CD4-positive, CD25-positive, alpha-beta regulatory T cell (primary cell): ENCODE results near the gene NR3C1. TPM values are rescaled to one million over a fixed set of nuclear protein-coding genes. Genes with fewer than 3 reads are reported as not detected.

Experiments
- ATAC-seq, 2 donors: fragments of 150-1000 bp; cut with Tn5 transposase; one replicate each; pipeline ENCODE4 v1.10.0; 2021; ENCODE audit warnings: low read depth in 2 of 2, moderate number of reproducible peaks in 2 of 2, moderate library complexity in 1 of 2
- DNase-seq, 3 donors: peaks; one replicate each; pipeline versions ENCODE4 v3.0.0 to v3.0.0-alpha.2; 2012 to 2022; ENCODE audit warnings: mixed read lengths in 1 of 3
- H3K27ac ChIP-seq: one replicate; pipeline ENCODE4 v1.7.0; 2013; ENCODE audit warnings: mild to moderate bottlenecking, low read length; ENCODE audit not compliant: insufficient read depth, poor library complexity, severe bottlenecking
- H3K27me3 ChIP-seq: one replicate; pipeline ENCODE4 v1.7.0; 2013; ENCODE audit warnings: low read length; ENCODE audit not compliant: control insufficient read depth, insufficient read depth
- H3K36me3 ChIP-seq: one replicate; pipeline ENCODE4 v1.7.0; 2013; ENCODE audit warnings: mild to moderate bottlenecking, low read length, moderate library complexity; ENCODE audit not compliant: control insufficient read depth, insufficient read depth
- H3K4me1 ChIP-seq: 2 replicates; pipeline ENCODE4 v1.7.0; 2013; ENCODE audit warnings: mild to moderate bottlenecking, low read length; ENCODE audit not compliant: insufficient read depth, control insufficient read depth, poor library complexity, severe bottlenecking
- H3K4me3 ChIP-seq: one replicate; pipeline ENCODE4 v1.7.0; 2013; ENCODE audit warnings: low read depth, mild to moderate bottlenecking, low read length, moderate library complexity
- H3K9me3 ChIP-seq, 2 experiments: 1 replicate in 1 of 2; 2 replicates in 1 of 2; pipeline ENCODE4 v1.7.0; 2013; ENCODE audit warnings: low read length in 2 of 2, mild to moderate bottlenecking in 1 of 2, moderate library complexity in 1 of 2; ENCODE audit not compliant: control insufficient read depth in 2 of 2
- H3K27ac Mint-ChIP-seq, 3 donors: one replicate each; pipeline ENCODE4 v1.8.0; 2020 to 2022; ENCODE audit warnings: mild to moderate bottlenecking in 3 of 3, mixed read lengths in 3 of 3, moderate library complexity in 2 of 3
- H3K27me3 Mint-ChIP-seq: one replicate; pipeline ENCODE4 v1.8.0; 2022; ENCODE audit warnings: mild to moderate bottlenecking, mixed read lengths
- H3K36me3 Mint-ChIP-seq: one replicate; pipeline ENCODE4 v1.8.0; 2020; ENCODE audit warnings: mixed read lengths
- H3K4me1 Mint-ChIP-seq, 4 donors: one replicate each; pipeline ENCODE4 v1.8.0; 2020 to 2022; ENCODE audit warnings: mixed read lengths in 4 of 4, mild to moderate bottlenecking in 1 of 4
- H3K4me3 Mint-ChIP-seq, 4 donors: one replicate each; pipeline ENCODE4 v1.8.0; 2020 to 2022; ENCODE audit warnings: mild to moderate bottlenecking in 4 of 4, mixed read lengths in 4 of 4, moderate library complexity in 3 of 4
- H3K9me3 Mint-ChIP-seq, 7 donors: one replicate each; pipeline ENCODE4 v1.8.0; 2020 to 2022; ENCODE audit warnings: mixed read lengths in 7 of 7, mild to moderate bottlenecking in 3 of 7, moderate library complexity in 2 of 7
- polyA plus RNA-seq, 4 donors: library from polyadenylated mRNA; unstranded; fragments of 300-500 nt; fragmentation: Illumina TruSeq; gene quantifications; one replicate each; pipeline ENCODE4 v1.2.3, GENCODE V29; 2021
- total RNA-seq: library from RNA; stranded (reverse); gene quantifications from one replicate; pipeline ENCODE4 v1.2.3, GENCODE V29; 2022

Gene NR3C1
- total and polyA plus RNA-seq, 5 donors from 2014 or later: 62.5 to 154 (median 75.1) TPM

DNA sequence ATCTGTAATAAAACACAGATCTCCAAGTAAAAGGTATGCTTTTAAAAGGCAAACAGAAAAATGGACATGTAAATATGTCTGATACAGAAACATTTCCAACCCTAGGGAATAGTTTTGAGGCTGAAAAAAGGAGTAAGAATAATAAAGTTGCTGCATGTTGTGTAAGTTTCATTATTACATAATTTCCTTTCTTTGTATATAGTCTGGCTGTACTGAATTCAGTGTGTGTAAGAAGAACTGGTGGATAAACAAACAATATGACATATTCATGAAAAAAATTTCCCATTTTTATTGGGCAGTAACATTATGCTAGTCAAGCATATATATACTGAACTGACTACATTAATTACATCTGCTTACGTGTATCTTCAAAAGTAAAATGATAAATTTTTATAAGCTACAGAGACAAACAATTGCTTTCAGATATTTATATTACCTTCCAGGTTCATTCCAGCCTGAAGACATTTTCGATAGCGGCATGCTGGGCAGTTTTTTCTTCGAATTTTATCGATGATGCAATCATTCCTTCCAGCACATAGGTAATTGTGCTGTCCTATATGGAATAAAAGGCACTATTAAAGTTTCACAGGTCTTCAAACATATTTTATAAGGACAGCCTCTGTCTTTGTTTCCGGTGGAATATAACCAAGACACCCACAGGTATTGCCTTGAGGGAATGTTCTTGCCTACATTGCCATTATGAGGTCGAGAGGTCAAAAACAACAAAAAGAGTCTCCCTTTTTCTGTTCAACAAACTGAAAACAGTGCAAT is 93.6 kb downstream of the NR3C1 start:
- H3K9me3 ChIP-seq: no peaks in the 10 kb centered on the region
- no peaks in the 10 kb centered on the region for H3K4me1 ChIP-seq
- H3K4me3 ChIP-seq: no peak overlapping the region
- H3K27ac ChIP-seq: no peak overlapping the region
- Mint-ChIP-seq H3K27ac (no peak overlapping the region), H3K4me1 (peaks cover 19 to 29% (median 27%) of the 10 kb centered on the region in 4 donors), H3K4me3 (no peak overlapping the region), H3K9me3 (peaks cover 0 to 6% (median 1%) of the 10 kb centered on the region in 7 donors), H3K36me3 (peaks cover 65% of the 10 kb centered on the region), H3K27me3 (no peaks in the 10 kb centered on the region)
- no peaks in the 10 kb centered on the region for H3K27me3 ChIP-seq
- peaks cover 82% of the 10 kb centered on the region for H3K36me3 ChIP-seq
- ATAC-seq (no peak), DNase-seq (no peak)

DNA sequence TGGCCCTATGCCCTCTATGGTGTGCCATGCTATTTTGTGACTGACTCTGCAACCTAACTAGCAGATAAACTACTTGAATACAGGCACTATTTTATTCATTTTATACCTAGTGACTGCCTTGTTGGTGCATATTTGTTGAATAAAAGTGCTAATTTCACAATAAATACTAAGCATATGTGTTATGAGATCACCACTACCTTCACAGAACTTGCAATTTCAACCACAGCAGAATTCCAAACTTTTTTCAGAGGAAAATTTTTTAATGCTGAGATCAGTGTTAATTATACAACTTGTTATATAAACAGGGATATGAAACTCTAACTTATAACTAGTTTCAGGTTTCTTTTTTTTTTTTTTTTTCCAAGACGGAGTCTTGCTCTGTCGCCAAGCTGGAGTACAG is 94.8 kb downstream of the NR3C1 start:
- Histone ChIP-seq H3K27me3 (no peaks in the 10 kb centered on the region), H3K36me3 (peaks cover 83% of the 10 kb centered on the region), H3K4me1 (no peaks in the 10 kb centered on the region), H3K4me3 (no peak overlapping the region), H3K9me3 (no peaks in the 10 kb centered on the region), H3K27ac (no peak overlapping the region)
- DNase-seq (no peak), ATAC-seq (no peak)
- Mint-ChIP-seq H3K27ac (no peak overlapping the region), H3K27me3 (no peaks in the 10 kb centered on the region), H3K4me1 (peaks cover 21 to 32% (median 29%) of the 10 kb centered on the region in 4 donors), H3K4me3 (no peak overlapping the region), H3K9me3 (peaks cover 0 to 6% (median 1%) of the 10 kb centered on the region in 7 donors), H3K36me3 (peaks cover 64% of the 10 kb centered on the region)

DNA sequence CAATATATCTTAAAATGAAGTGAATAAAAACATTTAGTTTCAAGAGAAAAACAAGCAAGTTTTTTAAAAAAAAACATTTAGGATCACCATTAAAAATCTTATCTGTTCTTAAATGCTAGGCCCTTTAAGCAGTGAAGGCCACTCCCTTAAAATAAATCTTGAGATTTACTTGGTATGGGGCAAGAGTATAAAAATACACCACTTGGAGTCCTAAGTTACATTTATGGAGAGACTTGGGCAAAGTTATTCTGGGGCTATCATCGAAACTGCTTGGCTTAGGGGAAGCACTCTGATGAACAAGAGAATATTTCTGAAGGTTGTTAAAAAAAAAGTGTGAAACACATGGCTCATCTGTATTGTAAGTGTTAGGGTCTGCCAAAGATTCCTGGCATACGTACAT is 97.4 kb downstream of the NR3C1 start:
- Histone ChIP-seq H3K36me3 (peaks cover 64% of the 10 kb centered on the region), H3K27me3 (no peaks in the 10 kb centered on the region), H3K27ac (no peak overlapping the region), H3K4me3 (no peak overlapping the region), H3K9me3 (no peaks in the 10 kb centered on the region), H3K4me1 (no peaks in the 10 kb centered on the region)
- Mint-ChIP-seq H3K27me3 (no peaks in the 10 kb centered on the region), H3K4me1 (peaks cover 27 to 39% (median 32%) of the 10 kb centered on the region in 4 donors), H3K36me3 (peaks cover 47% of the 10 kb centered on the region), H3K9me3 (peaks cover 0 to 6% (median 1%) of the 10 kb centered on the region in 7 donors), H3K27ac (no peak overlapping the region), H3K4me3 (no peak overlapping the region)
- DNase-seq: no peak
- ATAC-seq: no peak

DNA sequence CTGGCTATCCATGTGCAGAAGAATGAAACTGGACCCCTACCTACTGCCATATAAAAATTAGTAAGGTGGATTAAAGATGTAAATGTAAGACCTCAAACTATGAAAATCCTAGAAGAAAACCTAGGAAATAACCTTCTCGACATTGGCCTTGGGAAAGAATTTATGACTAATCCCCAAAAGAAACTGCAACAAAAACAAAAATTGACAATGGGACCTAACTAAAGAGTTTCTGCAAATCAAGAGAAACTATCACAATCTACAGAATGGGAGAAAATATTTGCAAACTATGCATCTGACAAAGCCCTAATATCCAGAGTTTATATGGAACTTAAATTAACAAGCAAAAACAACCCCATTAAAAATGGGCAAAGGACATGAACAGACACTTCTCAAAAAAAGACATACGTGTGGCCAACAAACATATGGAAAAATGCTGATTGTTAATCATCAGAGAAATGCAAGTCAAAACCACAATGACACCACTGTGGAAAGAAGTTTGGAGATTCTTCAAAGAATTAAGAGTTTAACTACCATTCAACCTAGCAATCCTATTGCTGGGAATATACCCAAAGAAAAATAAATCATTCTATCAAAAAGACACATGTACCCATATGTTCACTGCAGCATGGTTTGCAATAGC is 98.5 kb downstream of the NR3C1 start:
- no peak for ATAC-seq
- no peaks in the 10 kb centered on the region for H3K27me3 Mint-ChIP-seq
- Histone ChIP-seq H3K4me3 (no peak overlapping the region), H3K36me3 (peaks cover 61% of the 10 kb centered on the region), H3K9me3 (no peaks in the 10 kb centered on the region), H3K27ac (no peak overlapping the region), H3K27me3 (no peaks in the 10 kb centered on the region), H3K4me1 (no peaks in the 10 kb centered on the region)
- no peak overlapping the region for H3K27ac Mint-ChIP-seq
- peaks cover 26 to 37% (median 35%) of the 10 kb centered on the region in 4 donors for H3K4me1 Mint-ChIP-seq
- peaks cover 0 to 6% (median 1%) of the 10 kb centered on the region in 7 donors for H3K9me3 Mint-ChIP-seq
- no peak for DNase-seq
- no peak overlapping the region for H3K4me3 Mint-ChIP-seq
- peaks cover 49% of the 10 kb centered on the region for H3K36me3 Mint-ChIP-seq

DNA sequence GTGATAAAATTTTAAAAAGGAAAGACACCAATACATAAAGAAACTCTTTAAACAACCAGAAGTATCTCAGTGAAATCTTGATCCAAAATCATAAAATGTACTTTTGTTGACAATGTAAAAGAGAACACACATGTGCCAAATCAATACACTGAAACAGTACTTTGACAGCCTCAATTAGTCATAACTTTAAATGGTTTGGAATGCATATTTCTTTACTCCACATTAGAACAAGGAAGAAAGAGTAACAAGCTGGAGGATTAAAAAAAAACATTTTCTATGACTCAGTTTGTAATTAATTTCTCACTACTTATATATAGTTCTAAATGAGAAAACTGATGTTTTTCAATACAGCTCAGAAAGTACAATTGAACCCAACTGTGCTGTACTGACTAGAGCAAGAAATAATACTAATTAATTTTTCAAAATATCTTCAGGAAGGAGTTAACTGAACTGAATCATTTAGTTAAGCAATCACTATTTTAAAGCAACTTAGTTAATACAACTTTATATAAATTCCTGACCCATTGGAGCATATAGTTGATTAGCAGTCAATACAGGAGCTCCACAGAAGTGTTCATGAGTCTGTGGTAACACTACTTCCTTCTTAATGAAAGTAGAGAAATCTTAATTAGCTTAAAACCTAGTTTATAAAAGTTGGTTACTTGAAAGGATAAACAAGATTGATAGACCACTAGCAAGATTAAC is 101.0 kb downstream of the NR3C1 start:
- Histone ChIP-seq H3K4me3 (no peak overlapping the region), H3K9me3 (no peaks in the 10 kb centered on the region), H3K27me3 (no peaks in the 10 kb centered on the region), H3K4me1 (no peaks in the 10 kb centered on the region), H3K36me3 (peaks cover 59% of the 10 kb centered on the region), H3K27ac (no peak overlapping the region)
- DNase-seq (no peak), ATAC-seq (no peak)
- H3K9me3 Mint-ChIP-seq: peaks cover 0 to 6% (median 1%) of the 10 kb centered on the region in 7 donors
- H3K4me3 Mint-ChIP-seq: no peak overlapping the region
- H3K27me3 Mint-ChIP-seq: no peaks in the 10 kb centered on the region
- peaks cover 28 to 37% (median 35%) of the 10 kb centered on the region in 4 donors for H3K4me1 Mint-ChIP-seq
- peak overlapping the region in 2 of 3 donors; percentile 55 to 70 for H3K27ac Mint-ChIP-seq
- peaks cover 40% of the 10 kb centered on the region for H3K36me3 Mint-ChIP-seq

DNA sequence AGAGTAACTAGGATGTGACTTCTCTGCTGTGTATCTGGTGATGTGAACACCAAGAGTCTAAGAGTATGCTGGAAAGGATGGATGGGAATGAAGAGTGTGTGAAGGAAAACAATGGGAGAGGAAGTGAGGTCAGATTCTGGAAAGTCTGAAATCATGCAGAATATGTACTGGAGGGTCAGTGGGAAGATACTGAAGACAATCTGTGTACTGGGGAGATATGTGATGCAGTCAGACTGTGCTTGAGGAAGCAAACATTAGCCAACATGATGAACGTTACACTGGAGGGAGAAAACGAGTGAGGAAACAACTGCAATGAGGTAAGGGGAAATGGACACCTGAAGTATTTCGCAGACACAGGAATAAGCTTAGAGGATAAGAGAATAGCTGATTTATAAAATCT is 105.7 kb downstream of the NR3C1 start:
- H3K4me1 Mint-ChIP-seq: peaks cover 3 to 22% (median 13%) of the 10 kb centered on the region in 4 donors
- H3K36me3 ChIP-seq: peaks cover 77% of the 10 kb centered on the region
- H3K9me3 Mint-ChIP-seq: no peaks in the 10 kb centered on the region

DNA sequence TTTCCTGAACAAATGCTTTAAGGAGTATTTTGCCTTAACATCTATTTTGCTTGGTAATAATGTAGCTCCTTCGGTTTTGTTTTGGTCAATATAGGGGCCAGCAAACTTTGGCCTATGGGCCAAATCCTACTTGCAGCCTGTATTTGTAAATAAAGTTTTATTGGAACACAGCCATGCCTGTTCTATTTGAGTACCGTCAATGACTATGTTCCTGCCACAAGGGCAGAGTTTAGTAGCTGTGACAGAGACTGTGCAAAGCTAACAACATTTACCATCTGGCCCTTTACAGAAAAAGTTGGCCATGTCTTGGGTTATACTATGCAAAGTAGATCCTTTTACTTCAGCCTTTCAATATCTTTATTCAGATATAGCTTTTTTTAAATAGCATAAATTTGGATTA is 113.4 kb downstream of the NR3C1 start:
- Mint-ChIP-seq H3K27ac (peak overlapping the region in 1 of 3 donors; percentile 13), H3K4me1 (peaks cover 5 to 18% (median 15%) of the 10 kb centered on the region in 4 donors), H3K9me3 (no peaks in the 10 kb centered on the region), H3K27me3 (no peaks in the 10 kb centered on the region), H3K4me3 (no peak overlapping the region), H3K36me3 (peaks cover 54% of the 10 kb centered on the region)
- ATAC-seq (no peak), DNase-seq (no peak)
- Histone ChIP-seq H3K36me3 (peaks cover 48% of the 10 kb centered on the region), H3K4me3 (no peak overlapping the region), H3K27ac (no peak overlapping the region), H3K27me3 (no peaks in the 10 kb centered on the region), H3K9me3 (no peaks in the 10 kb centered on the region), H3K4me1 (no peaks in the 10 kb centered on the region)

More for the DNA sequence above, 105.7 kb downstream of the NR3C1 start:
- Mint-ChIP-seq H3K27ac (peak overlapping the region in 2 of 3 donors; percentile 2 to 20), H3K27me3 (no peaks in the 10 kb centered on the region), H3K4me3 (no peak overlapping the region), H3K36me3 (peaks cover 39% of the 10 kb centered on the region)
- Histone ChIP-seq H3K9me3 (no peaks in the 10 kb centered on the region), H3K4me3 (no peak overlapping the region), H3K27ac (no peak overlapping the region), H3K27me3 (no peaks in the 10 kb centered on the region), H3K4me1 (no peaks in the 10 kb centered on the region)
- no peak for ATAC-seq
- DNase-seq: no peak
